K562 (cell line): ENCODE results near the gene PXDC1. TPM values are rescaled to one million over a fixed set of nuclear protein-coding genes. Genes with fewer than 3 reads are reported as not detected.

ENCODE experiments used
- ATAC-seq: fragments of 200-7000 bp; cut with Tn5 transposase; 3 replicates; pipeline ENCODE4 v1.9.1; 2020; ENCODE audit warnings: moderate library complexity
- BruUV-seq: library from RNA; stranded (reverse); fragments of 400-500 nt; replicated peaks from 2 replicates; lab custom pipeline; 2021; lab: Mats Ljungman, UMichigan
- CTCF ChIA-PET: fragments of 300-600 bp; formaldehyde crosslinking; extraction: SDS; loops from one replicate; lab custom pipeline; 2021; ENCODE audit warnings: low intra/inter-chr PET ratio; lab: Yijun Ruan, JAX
- POLR2A ChIA-PET: fragments of 300-600, 350-650 bp; sonication (Branson Sonifier 250); formaldehyde crosslinking; extraction: SDS; loops from one replicate; lab custom pipeline; 2021; ENCODE audit warnings: antibody characterized with exemption, inconsistent platforms; lab: Yijun Ruan, JAX
- DNase-seq, 4 experiments: peaks; one replicate each; pipeline versions ENCODE4 v3.0.0 to v3.0.0-alpha.2; 2011 to 2018; ENCODE audit warnings: low spot score in 3 of 4, mixed read lengths in 3 of 4; ENCODE audit errors: extremely low read depth in 1 of 4
- FAIRE-seq: peaks from 2 replicates; lab custom pipeline; 2011; peaks lifted over from hg19 to GRCh38; lab: Jason Lieb, UNC
- H2AFZ ChIP-seq: 2 replicates; pipeline ENCODE4 v1.6.0; 2011; ENCODE audit warnings: low read depth, low read length, control low read depth, inconsistent platforms
- H3K27ac ChIP-seq: fragments of 200-600 bp; 3 replicates; pipeline ENCODE4 v1.8.0; 2011; ENCODE audit warnings: low read depth, mild to moderate bottlenecking, control low read depth, inconsistent platforms, low read length, moderate library complexity, mixed read lengths; ENCODE audit errors: extremely low read depth
- H3K27me3 ChIP-seq, 2 experiments: fragments of 300-600 bp in 1 of 2; 2 replicates in 1 of 2; 3 replicates in 1 of 2; pipeline versions ENCODE4 v1.6.0 to v1.8.0; 2011; ENCODE audit warnings: inconsistent platforms in 2 of 2, low read length in 2 of 2, mild to moderate bottlenecking in 1 of 2, mixed read lengths in 1 of 2, moderate library complexity in 1 of 2; ENCODE audit not compliant: control insufficient read depth in 2 of 2, insufficient read depth in 2 of 2
- H3K36me3 ChIP-seq: fragments of 300-600 bp; 3 replicates; pipeline ENCODE4 v1.8.0; 2011; ENCODE audit warnings: mild to moderate bottlenecking, low read length, inconsistent platforms; ENCODE audit not compliant: control insufficient read depth, insufficient read depth
- H3K4me1 ChIP-seq, 2 experiments: fragments of 200-600 bp in 1 of 2; replicated peaks in 1 of 2; 2 replicates in 1 of 2; 3 replicates in 1 of 2; pipeline versions ENCODE4 v1.5.1 to v1.8.0; 2011; ENCODE audit warnings: inconsistent platforms in 2 of 2, low read length in 2 of 2, mild to moderate bottlenecking in 1 of 2, mixed read lengths in 1 of 2, moderate library complexity in 1 of 2; ENCODE audit not compliant: control insufficient read depth in 2 of 2, insufficient read depth in 2 of 2
- H3K4me2 ChIP-seq: 2 replicates; pipeline ENCODE4 v1.6.1; 2011; ENCODE audit warnings: low read length, control low read depth, inconsistent platforms, mixed read lengths; ENCODE audit not compliant: insufficient read depth
- H3K4me3 ChIP-seq: fragments of 200-600 bp; sonication (generic), shearing (Covaris generic); 2 replicates; pipeline ENCODE4 v1.5.1; 2016; ENCODE audit warnings: control low read depth, inconsistent platforms
- H3K79me2 ChIP-seq: fragments of 200-600 bp; 3 replicates; pipeline ENCODE4 v1.8.0; 2011; ENCODE audit warnings: low read length, inconsistent platforms; ENCODE audit not compliant: control insufficient read depth, insufficient read depth
- H3K9ac ChIP-seq, 2 experiments: 2 replicates each; pipeline versions ENCODE4 v1.6.0 to v1.6.1; 2011; ENCODE audit warnings: low read depth in 2 of 2, low read length in 2 of 2, control low read depth in 1 of 2, inconsistent platforms in 1 of 2, mild to moderate bottlenecking in 1 of 2, mixed read lengths in 1 of 2; ENCODE audit not compliant: insufficient read depth in 1 of 2
- H3K9me1 ChIP-seq: one replicate; pipeline ENCODE4 v1.6.0; 2011; ENCODE audit warnings: inconsistent platforms, mild to moderate bottlenecking, low read length, moderate library complexity; ENCODE audit not compliant: control insufficient read depth, insufficient read depth
- H3K9me3 ChIP-seq: replicated peaks from 2 replicates; pipeline ENCODE4 v1.5.1; 2011; ENCODE audit warnings: low read depth, low read length, inconsistent platforms; ENCODE audit not compliant: control insufficient read depth, insufficient read depth
- H4K20me1 ChIP-seq: replicated peaks from 2 replicates; pipeline ENCODE4 v1.6.1; 2011; ENCODE audit warnings: low read length, inconsistent platforms, mixed read lengths; ENCODE audit not compliant: control insufficient read depth, insufficient read depth
- CBX1 ChIP-seq: sonication (generic); IDR thresholded peaks from 2 replicates; pipeline ENCODE4 v1.6.1; 2016; ENCODE audit warnings: antibody characterized with exemption, low read depth, mild to moderate bottlenecking
- ESRRA ChIP-seq: fragments of 450-650 bp; IDR thresholded peaks from 2 replicates; pipeline ENCODE4 v1.6.1; 2014; ENCODE audit warnings: low read depth, mild to moderate bottlenecking, moderate library complexity, borderline replicate concordance
- TCF3 ChIP-seq: sonication (generic); formaldehyde crosslinking; IDR thresholded peaks from 2 replicates; pipeline ENCODE4 v1.4.0; 2020; ENCODE audit warnings: mild to moderate bottlenecking, missing genetic modification reagents
- TCF7 ChIP-seq: sonication (generic); IDR thresholded peaks from 2 replicates; pipeline ENCODE4 v1.6.1; 2016; ENCODE audit warnings: antibody characterized with exemption, borderline replicate concordance
- ZNF785 ChIP-seq: fragments of 250-450 bp; sonication (Bioruptor Pico); IDR thresholded peaks from 2 replicates; pipeline ENCODE4 v1.4.0; 2020; ENCODE audit warnings: mild to moderate bottlenecking
- WGBS: fragments of 100-300 bp; shearing (Covaris generic); methylation state at CpG from one replicate; pipeline ENCODE4 v1.1.6; 2016; ENCODE audit warnings: low coverage, mixed read lengths; ENCODE audit not compliant: insufficient coverage; ENCODE audit errors: missing lambda C conversion rate; 5-methylcytosine and 5-hydroxymethylcytosine counted together
- in situ Hi-C: fragments of 300-500 bp; cut with MboI; formaldehyde crosslinking; loops from 4 replicates; pipeline ENCODE4 v1.15.0; 2018; ENCODE audit warnings: inconsistent platforms, mixed read lengths
- intact Hi-C: fragments of 100-400 bp; cut with micrococcal nuclease; formaldehyde crosslinking; loops from 2 replicates; pipeline ENCODE4 v1.14.2; 2022
- polyA plus RNA-seq, 8 experiments: library from polyadenylated mRNA; depleted of rRNA in 4 of 8; stranded (reverse) in 5 of 8; unstranded in 3 of 8; fragments of >200 nt; fragmentation: Nextera tagmentation in 2 of 8; fragmentation: Illumina TruSeq in 1 of 8; extraction: Ambion mirVana in 2 of 8; extraction: Trizol in 1 of 8; gene quantifications; 2 replicates each; pipeline versions ENCODE4 v1.2.1 to v1.2.3, GENCODE V29; 2011 to 2014; ENCODE audit warnings: inconsistent platforms in 1 of 8, missing spikeins in 1 of 8
- total RNA-seq, 7 experiments: library from RNA; depleted of rRNA in 6 of 7; stranded (reverse); fragments of >200 nt in 6 of 7; fragmentation: Illumina TruSeq in 2 of 7; extraction: Trizol in 2 of 7; gene quantifications; 2 replicates each; pipeline versions ENCODE4 v1.2.1 to v1.2.3, GENCODE V29; 2011 to 2021; ENCODE audit warnings: low replicate concordance in 1 of 7
- TF ChIP-seq, protein P1 (sequence below): fragments of 450-650 bp; formaldehyde crosslinking; IDR thresholded peaks from 2 replicates; pipeline ENCODE4 v1.4.0; 2020; ENCODE audit warnings: mild to moderate bottlenecking, mixed read lengths
- TF ChIP-seq, protein P2 (sequence below): fragments of 250-450 bp; sonication (Bioruptor Pico); IDR thresholded peaks from 2 replicates; pipeline ENCODE4 v1.4.0; 2020; ENCODE audit warnings: mild to moderate bottlenecking
- TF ChIP-seq, protein P3 (sequence below), 2 experiments: fragments of 450-650 bp; formaldehyde crosslinking in 1 of 2; IDR thresholded peaks; 2 replicates each; pipeline versions ENCODE4 v1.4.0 to v1.6.1; 2014 to 2020; ENCODE audit warnings: mild to moderate bottlenecking in 2 of 2, borderline replicate concordance in 1 of 2, low read depth in 1 of 2

Gene PXDC1
- total and polyA plus RNA-seq, 9 of the 15 experiments (the other 6 are each of a cell fraction or from before 2014, with no cell fraction given): 0.09 to 0.33 (median 0.16) TPM; not detected in 5

DNA sequence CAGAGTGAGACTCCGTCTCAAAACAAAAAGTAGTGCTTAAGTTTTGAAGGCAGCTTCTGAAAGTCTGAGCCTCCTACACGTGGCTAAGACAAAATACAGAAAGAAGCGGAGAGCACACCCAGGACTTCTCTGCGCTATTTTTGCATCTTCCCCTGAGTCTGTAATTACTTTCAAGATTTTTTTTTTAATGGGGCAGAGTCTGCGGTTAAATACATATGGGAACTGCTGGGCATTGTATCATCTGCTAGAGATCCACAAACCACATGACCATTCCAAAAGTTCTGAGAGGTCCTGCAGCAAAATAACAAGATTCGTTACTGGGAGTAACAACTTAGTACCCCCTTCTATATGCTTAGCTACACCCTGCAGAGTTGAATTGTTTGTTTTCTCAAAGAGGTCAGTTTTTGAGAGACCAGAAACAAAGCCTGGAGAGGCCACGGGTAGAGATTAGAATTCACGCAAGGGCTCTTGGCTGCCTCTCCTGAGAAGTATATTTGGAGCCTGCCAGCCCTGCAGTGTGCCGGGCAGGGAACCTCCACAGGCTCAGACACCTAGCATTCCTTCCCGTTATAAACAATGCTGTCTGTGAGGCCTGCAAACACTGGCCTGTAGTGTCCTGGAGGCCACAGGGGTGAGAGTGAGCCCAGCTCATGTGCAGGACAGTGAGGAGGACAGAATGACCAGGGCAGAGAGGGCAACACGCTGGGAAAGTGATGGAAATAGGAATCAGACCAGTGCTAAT, 49.5 kb upstream of the PXDC1 start:
- Histone ChIP-seq H2AFZ (no peak overlapping the region), H3K79me2 (no peaks in the 10 kb centered on the region), H3K9ac (no peak overlapping the region; a peak in 1 of 4 replicates), H3K36me3 (no peaks in the 10 kb centered on the region), H4K20me1 (0 out of 2 replicates have a peak, but pooled peaks cover 4% of the 10 kb centered on the region), H3K4me1 (no peaks in the 10 kb centered on the region), H3K9me3 (no peaks in the 10 kb centered on the region), H3K27ac (no peak overlapping the region), H3K9me1 (no peaks in the 10 kb centered on the region), H3K4me3 (no peak overlapping the region), H3K4me2 (no peak overlapping the region), H3K27me3 (peaks cover 53 to 58% of the 10 kb centered on the region in 2 experiments)
- POLR2A ChIA-PET: interaction anchor here (1.2 kb wide), 1 partner anchor 9 kb away, joined by 3 read pairs; no protein-coding TSS in a partner anchor
- intact Hi-C loops (no loop called here), in situ Hi-C loops (no loop called here)
- WGBS: 1% methylated on average over 11 of the region's 11 CpGs
- DNase-seq: no peak
- CTCF ChIA-PET: no interaction called here
- FAIRE-seq: no peak
- no peak for ATAC-seq
- no TSS peak for BruUV-seq
- TF ChIP-seq ZNF785 (CRISPR knock-in tag) (no peak), TCF7 (no peak), TCF3 (CRISPR knock-in tag) (no peak), ESRRA (no peak), CBX1 (no peak)
- TF ChIP-seq, protein P1, sequence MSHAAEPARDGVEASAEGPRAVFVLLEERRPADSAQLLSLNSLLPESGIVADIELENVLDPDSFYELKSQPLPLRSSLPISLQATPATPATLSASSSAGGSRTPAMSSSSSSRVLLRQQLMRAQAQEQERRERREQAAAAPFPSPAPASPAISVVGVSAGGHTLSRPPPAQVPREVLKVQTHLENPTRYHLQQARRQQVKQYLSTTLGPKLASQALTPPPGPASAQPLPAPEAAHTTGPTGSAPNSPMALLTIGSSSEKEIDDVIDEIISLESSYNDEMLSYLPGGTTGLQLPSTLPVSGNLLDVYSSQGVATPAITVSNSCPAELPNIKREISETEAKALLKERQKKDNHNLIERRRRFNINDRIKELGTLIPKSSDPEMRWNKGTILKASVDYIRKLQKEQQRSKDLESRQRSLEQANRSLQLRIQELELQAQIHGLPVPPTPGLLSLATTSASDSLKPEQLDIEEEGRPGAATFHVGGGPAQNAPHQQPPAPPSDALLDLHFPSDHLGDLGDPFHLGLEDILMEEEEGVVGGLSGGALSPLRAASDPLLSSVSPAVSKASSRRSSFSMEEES (CRISPR knock-in tag): no peak
- TF ChIP-seq, protein P2, sequence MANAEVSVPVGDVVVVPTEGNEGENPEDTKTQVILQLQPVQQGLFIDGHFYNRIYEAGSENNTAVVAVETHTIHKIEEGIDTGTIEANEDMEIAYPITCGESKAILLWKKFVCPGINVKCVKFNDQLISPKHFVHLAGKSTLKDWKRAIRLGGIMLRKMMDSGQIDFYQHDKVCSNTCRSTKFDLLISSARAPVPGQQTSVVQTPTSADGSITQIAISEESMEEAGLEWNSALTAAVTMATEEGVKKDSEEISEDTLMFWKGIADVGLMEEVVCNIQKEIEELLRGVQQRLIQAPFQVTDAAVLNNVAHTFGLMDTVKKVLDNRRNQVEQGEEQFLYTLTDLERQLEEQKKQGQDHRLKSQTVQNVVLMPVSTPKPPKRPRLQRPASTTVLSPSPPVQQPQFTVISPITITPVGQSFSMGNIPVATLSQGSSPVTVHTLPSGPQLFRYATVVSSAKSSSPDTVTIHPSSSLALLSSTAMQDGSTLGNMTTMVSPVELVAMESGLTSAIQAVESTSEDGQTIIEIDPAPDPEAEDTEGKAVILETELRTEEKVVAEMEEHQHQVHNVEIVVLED (CRISPR knock-in tag): no peak
- TF ChIP-seq, protein P3, sequence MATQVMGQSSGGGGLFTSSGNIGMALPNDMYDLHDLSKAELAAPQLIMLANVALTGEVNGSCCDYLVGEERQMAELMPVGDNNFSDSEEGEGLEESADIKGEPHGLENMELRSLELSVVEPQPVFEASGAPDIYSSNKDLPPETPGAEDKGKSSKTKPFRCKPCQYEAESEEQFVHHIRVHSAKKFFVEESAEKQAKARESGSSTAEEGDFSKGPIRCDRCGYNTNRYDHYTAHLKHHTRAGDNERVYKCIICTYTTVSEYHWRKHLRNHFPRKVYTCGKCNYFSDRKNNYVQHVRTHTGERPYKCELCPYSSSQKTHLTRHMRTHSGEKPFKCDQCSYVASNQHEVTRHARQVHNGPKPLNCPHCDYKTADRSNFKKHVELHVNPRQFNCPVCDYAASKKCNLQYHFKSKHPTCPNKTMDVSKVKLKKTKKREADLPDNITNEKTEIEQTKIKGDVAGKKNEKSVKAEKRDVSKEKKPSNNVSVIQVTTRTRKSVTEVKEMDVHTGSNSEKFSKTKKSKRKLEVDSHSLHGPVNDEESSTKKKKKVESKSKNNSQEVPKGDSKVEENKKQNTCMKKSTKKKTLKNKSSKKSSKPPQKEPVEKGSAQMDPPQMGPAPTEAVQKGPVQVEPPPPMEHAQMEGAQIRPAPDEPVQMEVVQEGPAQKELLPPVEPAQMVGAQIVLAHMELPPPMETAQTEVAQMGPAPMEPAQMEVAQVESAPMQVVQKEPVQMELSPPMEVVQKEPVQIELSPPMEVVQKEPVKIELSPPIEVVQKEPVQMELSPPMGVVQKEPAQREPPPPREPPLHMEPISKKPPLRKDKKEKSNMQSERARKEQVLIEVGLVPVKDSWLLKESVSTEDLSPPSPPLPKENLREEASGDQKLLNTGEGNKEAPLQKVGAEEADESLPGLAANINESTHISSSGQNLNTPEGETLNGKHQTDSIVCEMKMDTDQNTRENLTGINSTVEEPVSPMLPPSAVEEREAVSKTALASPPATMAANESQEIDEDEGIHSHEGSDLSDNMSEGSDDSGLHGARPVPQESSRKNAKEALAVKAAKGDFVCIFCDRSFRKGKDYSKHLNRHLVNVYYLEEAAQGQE (IDR thresholded peaks at IDR 0.05; ENCODE audit: borderline replicate concordance): no peak
- TF ChIP-seq, protein P3 (CRISPR knock-in tag; IDR thresholded peaks at IDR 0.05; ENCODE audit: low read depth): no peak
